GM12878 (cell line): ENCODE data around the gene CBLB. TPM values are rescaled to one million over a fixed set of nuclear protein-coding genes. Genes with fewer than 3 reads are reported as not detected.

Source experiments
- ATAC-seq: fragments of 200-7000 bp; cut with Tn5 transposase; 3 replicates; pipeline ENCODE4 v1.9.1; 2020; ENCODE audit warnings: mild to moderate bottlenecking, moderate library complexity
- BruUV-seq: library from RNA; stranded (reverse); fragments of 400-500 nt; replicated peaks from 2 replicates; lab custom pipeline; 2021; lab: Mats Ljungman, UMichigan
- CTCF ChIA-PET: fragments of 300-600 bp; sonication (Branson Sonifier 250); formaldehyde crosslinking; extraction: SDS; loops from one replicate; lab custom pipeline; 2021; ENCODE audit warnings: inconsistent platforms; lab: Yijun Ruan, JAX
- POLR2A ChIA-PET: fragments of 350-600 bp; formaldehyde crosslinking; extraction: SDS; loops from one replicate; lab custom pipeline; 2021; ENCODE audit warnings: inconsistent platforms; lab: Charles Lee
- RAD21 ChIA-PET: fragments of 300-600 bp; sonication (Branson Sonifier 250); formaldehyde crosslinking; loops from one replicate; lab custom pipeline; 2023; ENCODE audit warnings: antibody characterized with exemption; ENCODE audit not compliant: unreplicated experiment; lab: Charles Lee
- SMC1A ChIA-PET: fragments of 300-600 bp; sonication (Branson Sonifier 250); formaldehyde crosslinking; loops from one replicate; lab custom pipeline; 2023; ENCODE audit not compliant: unreplicated experiment, uncharacterized antibody; lab: Charles Lee
- DNase-seq: peaks from one replicate; pipeline ENCODE4 v3.0.0-alpha.2; 2011; ENCODE audit warnings: low read depth, low spot score
- FAIRE-seq: peaks from 3 replicates; lab custom pipeline; 2011; peaks lifted over from hg19 to GRCh38; lab: Jason Lieb, UNC
- H2AFZ ChIP-seq: 2 replicates; pipeline ENCODE4 v1.6.0; 2011; ENCODE audit warnings: low read depth, low read length, control low read depth; ENCODE audit not compliant: control insufficient read depth
- H3K27ac ChIP-seq: 2 replicates; pipeline ENCODE4 v1.5.1; 2011; ENCODE audit warnings: control low read depth; ENCODE audit not compliant: control insufficient read depth, insufficient read depth
- H3K27me3 ChIP-seq, 2 experiments: replicated peaks in 1 of 2; 2 replicates each; pipeline versions ENCODE4 v1.6.0 to v1.6.1; 2011; ENCODE audit warnings: low read length in 1 of 2; ENCODE audit not compliant: control insufficient read depth in 2 of 2, insufficient read depth in 2 of 2
- H3K36me3 ChIP-seq, 2 experiments: 2 replicates each; pipeline ENCODE4 v1.5.1; 2011; ENCODE audit warnings: low read length in 1 of 2; ENCODE audit not compliant: control insufficient read depth in 2 of 2, insufficient read depth in 2 of 2
- H3K4me1 ChIP-seq: 2 replicates; pipeline ENCODE4 v1.6.1; 2011; ENCODE audit warnings: mild to moderate bottlenecking, low read length, moderate library complexity, mixed read lengths; ENCODE audit not compliant: control insufficient read depth, insufficient read depth
- H3K4me2 ChIP-seq: 2 replicates; pipeline ENCODE4 v1.6.0; 2011; ENCODE audit warnings: control low read depth; ENCODE audit not compliant: control insufficient read depth, insufficient read depth
- H3K4me3 ChIP-seq: fragments of 200-600 bp; sonication (generic); 2 replicates; pipeline ENCODE4 v1.5.1; 2016
- H3K79me2 ChIP-seq: 2 replicates; pipeline ENCODE4 v1.6.0; 2011; ENCODE audit warnings: low read length; ENCODE audit not compliant: control insufficient read depth, insufficient read depth
- H3K9ac ChIP-seq: 2 replicates; pipeline ENCODE4 v1.8.0; 2011; ENCODE audit warnings: low read length, control low read depth, mixed read lengths; ENCODE audit not compliant: control insufficient read depth, insufficient read depth
- H3K9me3 ChIP-seq: replicated peaks from 3 replicates; pipeline ENCODE4 v1.5.1; 2011; ENCODE audit warnings: mild to moderate bottlenecking, low read length; ENCODE audit not compliant: control insufficient read depth, insufficient read depth
- H4K20me1 ChIP-seq: 2 replicates; pipeline ENCODE4 v1.6.0; 2011; ENCODE audit not compliant: control insufficient read depth, insufficient read depth
- NFYB ChIP-seq: IDR thresholded peaks from 2 replicates; pipeline ENCODE4 v1.6.1; 2011; ENCODE audit warnings: low read depth, mild to moderate bottlenecking, low read length, improper control_type of control experiment, moderate library complexity; ENCODE audit not compliant: insufficient read depth
- POU2F2 ChIP-seq: IDR thresholded peaks from 3 replicates; pipeline ENCODE4 v1.6.1; 2011; ENCODE audit warnings: low read depth, mild to moderate bottlenecking, low read length, borderline replicate concordance
- RAD51 ChIP-seq: fragments of 450-650 bp; IDR thresholded peaks from 2 replicates; pipeline ENCODE4 v1.6.1; 2016; ENCODE audit warnings: moderate library complexity, mild to moderate bottlenecking, inconsistent platforms
- RBBP5 ChIP-seq: fragments of 200-600 bp; sonication (generic); conservative IDR thresholded peaks from 2 replicates; pipeline ENCODE4 v1.6.1; 2016
- SMAD1 ChIP-seq: fragments of 450-650 bp; IDR thresholded peaks from 2 replicates; pipeline ENCODE4 v1.6.1; 2018; ENCODE audit warnings: mild to moderate bottlenecking, low read depth; ENCODE audit not compliant: partially characterized antibody
- SPI1 ChIP-seq: IDR thresholded peaks from 2 replicates; pipeline ENCODE4 v1.6.1; 2011; ENCODE audit warnings: low read depth, mild to moderate bottlenecking, low read length, moderate library complexity, borderline replicate concordance; ENCODE audit not compliant: insufficient read depth
- WRNIP1 ChIP-seq: IDR thresholded peaks from 2 replicates; pipeline ENCODE4 v1.6.1; 2011; ENCODE audit warnings: low read depth, low read length, improper control_type of control experiment, borderline replicate concordance
- YBX1 ChIP-seq: fragments of 450-650 bp; IDR thresholded peaks from 2 replicates; pipeline ENCODE4 v1.6.1; 2016; ENCODE audit warnings: antibody characterized with exemption
- ZBED1 ChIP-seq: IDR thresholded peaks from 2 replicates; pipeline ENCODE4 v1.6.1; 2016; ENCODE audit warnings: borderline replicate concordance
- WGBS: methylation state at CpG from one replicate; pipeline ENCODE4 v1.1.6; 2016; ENCODE audit warnings: low lambda C conversion rate; ENCODE audit not compliant: insufficient replicate concordance, insufficient coverage; ENCODE audit errors: missing lambda C conversion rate; 5-methylcytosine and 5-hydroxymethylcytosine counted together
- in situ Hi-C: fragments of 300-500 bp; cut with MboI; formaldehyde crosslinking; loops from 9 replicates; pipeline ENCODE4 v1.14.3; 2018; ENCODE audit warnings: mixed read lengths
- intact Hi-C: fragments of 100-400 bp; cut with micrococcal nuclease; formaldehyde crosslinking; loops from one replicate; pipeline ENCODE4 v1.14.2; 2022; ENCODE audit not compliant: unreplicated experiment
- polyA plus RNA-seq, 11 experiments: library from polyadenylated mRNA; depleted of rRNA in 4 of 11; unstranded in 6 of 11; stranded (reverse) in 5 of 11; fragments of >200 nt; fragmentation: Nextera tagmentation in 4 of 11; fragmentation: Illumina TruSeq in 1 of 11; extraction: Ambion mirVana in 4 of 11; extraction: Trizol in 1 of 11; gene quantifications; 1 replicate in 1 of 11; 2 replicates in 10 of 11; pipeline versions ENCODE4 v1.2.1 to v1.2.3, GENCODE V29; 2011 to 2016; ENCODE audit warnings: inconsistent platforms in 2 of 11, missing spikeins in 2 of 11, low read depth in 1 of 11
- total RNA-seq, 4 experiments: library from RNA; depleted of rRNA in 3 of 4; stranded (reverse); fragments of >200 nt in 3 of 4; fragmentation: Illumina TruSeq in 1 of 4; extraction: Trizol in 1 of 4; gene quantifications; 2 replicates each; pipeline versions ENCODE4 v1.2.1 to v1.2.3, GENCODE V29; 2013 to 2021
- TF ChIP-seq, protein P1 (sequence below): fragments of 150-350 bp; IDR thresholded peaks from 2 replicates; pipeline ENCODE4 v1.6.1; 2016; ENCODE audit warnings: low read depth, low read length
- TF ChIP-seq, protein P2 (sequence below): fragments of 450-650 bp; formaldehyde crosslinking; IDR thresholded peaks from 2 replicates; pipeline ENCODE4 v1.4.0; 2020; ENCODE audit warnings: mild to moderate bottlenecking, moderate library complexity
- TF ChIP-seq, protein P3 (sequence below): fragments of 450-650 bp; IDR thresholded peaks from 2 replicates; pipeline ENCODE4 v1.6.1; 2014; ENCODE audit warnings: mild to moderate bottlenecking

Gene CBLB
- total and polyA plus RNA-seq, 10 of the 15 experiments (the other 5 are each of a cell fraction or from before 2014, with no cell fraction given): 17.2 to 107 (median 41.9) TPM

DNA sequence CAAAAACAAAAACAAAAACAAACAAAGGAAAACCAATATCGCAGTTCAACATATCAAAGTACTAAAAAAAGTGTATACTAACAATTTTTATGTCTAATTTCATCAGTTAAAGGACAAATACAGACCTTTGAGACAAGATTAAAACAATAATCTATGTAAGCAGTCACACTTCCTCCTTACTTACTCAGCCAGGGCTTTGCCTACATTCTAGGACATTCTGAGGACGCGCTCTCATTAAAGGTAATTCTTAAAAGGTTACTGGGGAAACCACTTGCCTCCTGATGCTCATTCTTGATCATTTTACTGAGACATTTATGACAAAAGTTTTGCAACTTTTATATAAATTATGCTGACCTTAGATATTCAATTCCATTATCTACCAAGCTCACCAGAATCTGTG lies 93.4 kb downstream of the CBLB start:
- DNase-seq (no peak), FAIRE-seq (no peak), ATAC-seq (no peak)
- ChIA-PET CTCF (interaction anchor here (0.6 to 1.4 kb wide), 2 partner anchors 15 to 351 kb away, joined by 3 to 4 read pairs; no protein-coding TSS in a partner anchor), POLR2A (interaction anchor here (0.6 kb wide), 4 partner anchors 65 to 425 kb away, joined by 3 to 4 read pairs (median 3); no protein-coding TSS in a partner anchor), SMC1A (interaction anchor here (0.7 to 3.2 kb wide), 9 partner anchors 8 to 62 kb away, joined by 3 to 15 read pairs (median 4); no protein-coding TSS in a partner anchor), RAD21 (interaction anchor here (0.8 to 2.3 kb wide), 3 partner anchors 9 to 45 kb away, joined by 3 to 6 read pairs (median 4); no protein-coding TSS in a partner anchor)
- Histone ChIP-seq H3K27ac (no peak overlapping the region), H3K79me2 (peaks cover 19% of the 10 kb centered on the region), H2AFZ (no peak overlapping the region), H3K9ac (no peak overlapping the region), H4K20me1 (no peaks in the 10 kb centered on the region; the same call in 1 of the 2 replicates), H3K4me1 (peaks cover 9% of the 10 kb centered on the region; the same call in 1 of the 2 replicates), H3K4me2 (no peak overlapping the region), H3K4me3 (no peak overlapping the region), H3K9me3 (no peaks in the 10 kb centered on the region; the same call in 2 of the 3 replicates), H3K36me3 (peaks cover 0 to 4% of the 10 kb centered on the region in 2 experiments; a peak in 3 of 4 replicates), H3K27me3 (no peaks in the 10 kb centered on the region)
- BruUV-seq: no TSS peak
- 67% methylated on average over 3 of the region's 3 CpGs for WGBS
- TF ChIP-seq, protein P1, sequence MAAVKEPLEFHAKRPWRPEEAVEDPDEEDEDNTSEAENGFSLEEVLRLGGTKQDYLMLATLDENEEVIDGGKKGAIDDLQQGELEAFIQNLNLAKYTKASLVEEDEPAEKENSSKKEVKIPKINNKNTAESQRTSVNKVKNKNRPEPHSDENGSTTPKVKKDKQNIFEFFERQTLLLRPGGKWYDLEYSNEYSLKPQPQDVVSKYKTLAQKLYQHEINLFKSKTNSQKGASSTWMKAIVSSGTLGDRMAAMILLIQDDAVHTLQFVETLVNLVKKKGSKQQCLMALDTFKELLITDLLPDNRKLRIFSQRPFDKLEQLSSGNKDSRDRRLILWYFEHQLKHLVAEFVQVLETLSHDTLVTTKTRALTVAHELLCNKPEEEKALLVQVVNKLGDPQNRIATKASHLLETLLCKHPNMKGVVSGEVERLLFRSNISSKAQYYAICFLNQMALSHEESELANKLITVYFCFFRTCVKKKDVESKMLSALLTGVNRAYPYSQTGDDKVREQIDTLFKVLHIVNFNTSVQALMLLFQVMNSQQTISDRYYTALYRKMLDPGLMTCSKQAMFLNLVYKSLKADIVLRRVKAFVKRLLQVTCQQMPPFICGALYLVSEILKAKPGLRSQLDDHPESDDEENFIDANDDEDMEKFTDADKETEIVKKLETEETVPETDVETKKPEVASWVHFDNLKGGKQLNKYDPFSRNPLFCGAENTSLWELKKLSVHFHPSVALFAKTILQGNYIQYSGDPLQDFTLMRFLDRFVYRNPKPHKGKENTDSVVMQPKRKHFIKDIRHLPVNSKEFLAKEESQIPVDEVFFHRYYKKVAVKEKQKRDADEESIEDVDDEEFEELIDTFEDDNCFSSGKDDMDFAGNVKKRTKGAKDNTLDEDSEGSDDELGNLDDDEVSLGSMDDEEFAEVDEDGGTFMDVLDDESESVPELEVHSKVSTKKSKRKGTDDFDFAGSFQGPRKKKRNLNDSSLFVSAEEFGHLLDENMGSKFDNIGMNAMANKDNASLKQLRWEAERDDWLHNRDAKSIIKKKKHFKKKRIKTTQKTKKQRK: no peak
- no peak for TF ChIP-seq POU2F2
- TF ChIP-seq ZBED1: no peak
- TF ChIP-seq, protein P2, sequence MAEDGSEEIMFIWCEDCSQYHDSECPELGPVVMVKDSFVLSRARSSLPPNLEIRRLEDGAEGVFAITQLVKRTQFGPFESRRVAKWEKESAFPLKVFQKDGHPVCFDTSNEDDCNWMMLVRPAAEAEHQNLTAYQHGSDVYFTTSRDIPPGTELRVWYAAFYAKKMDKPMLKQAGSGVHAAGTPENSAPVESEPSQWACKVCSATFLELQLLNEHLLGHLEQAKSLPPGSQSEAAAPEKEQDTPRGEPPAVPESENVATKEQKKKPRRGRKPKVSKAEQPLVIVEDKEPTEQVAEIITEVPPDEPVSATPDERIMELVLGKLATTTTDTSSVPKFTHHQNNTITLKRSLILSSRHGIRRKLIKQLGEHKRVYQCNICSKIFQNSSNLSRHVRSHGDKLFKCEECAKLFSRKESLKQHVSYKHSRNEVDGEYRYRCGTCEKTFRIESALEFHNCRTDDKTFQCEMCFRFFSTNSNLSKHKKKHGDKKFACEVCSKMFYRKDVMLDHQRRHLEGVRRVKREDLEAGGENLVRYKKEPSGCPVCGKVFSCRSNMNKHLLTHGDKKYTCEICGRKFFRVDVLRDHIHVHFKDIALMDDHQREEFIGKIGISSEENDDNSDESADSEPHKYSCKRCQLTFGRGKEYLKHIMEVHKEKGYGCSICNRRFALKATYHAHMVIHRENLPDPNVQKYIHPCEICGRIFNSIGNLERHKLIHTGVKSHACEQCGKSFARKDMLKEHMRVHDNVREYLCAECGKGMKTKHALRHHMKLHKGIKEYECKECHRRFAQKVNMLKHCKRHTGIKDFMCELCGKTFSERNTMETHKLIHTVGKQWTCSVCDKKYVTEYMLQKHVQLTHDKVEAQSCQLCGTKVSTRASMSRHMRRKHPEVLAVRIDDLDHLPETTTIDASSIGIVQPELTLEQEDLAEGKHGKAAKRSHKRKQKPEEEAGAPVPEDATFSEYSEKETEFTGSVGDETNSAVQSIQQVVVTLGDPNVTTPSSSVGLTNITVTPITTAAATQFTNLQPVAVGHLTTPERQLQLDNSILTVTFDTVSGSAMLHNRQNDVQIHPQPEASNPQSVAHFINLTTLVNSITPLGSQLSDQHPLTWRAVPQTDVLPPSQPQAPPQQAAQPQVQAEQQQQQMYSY (CRISPR knock-in tag): no peak
- TF ChIP-seq RBBP5: no peak
- no peak for TF ChIP-seq NFYB
- TF ChIP-seq WRNIP1: no peak
- no peak for TF ChIP-seq YBX1
- TF ChIP-seq, protein P3, sequence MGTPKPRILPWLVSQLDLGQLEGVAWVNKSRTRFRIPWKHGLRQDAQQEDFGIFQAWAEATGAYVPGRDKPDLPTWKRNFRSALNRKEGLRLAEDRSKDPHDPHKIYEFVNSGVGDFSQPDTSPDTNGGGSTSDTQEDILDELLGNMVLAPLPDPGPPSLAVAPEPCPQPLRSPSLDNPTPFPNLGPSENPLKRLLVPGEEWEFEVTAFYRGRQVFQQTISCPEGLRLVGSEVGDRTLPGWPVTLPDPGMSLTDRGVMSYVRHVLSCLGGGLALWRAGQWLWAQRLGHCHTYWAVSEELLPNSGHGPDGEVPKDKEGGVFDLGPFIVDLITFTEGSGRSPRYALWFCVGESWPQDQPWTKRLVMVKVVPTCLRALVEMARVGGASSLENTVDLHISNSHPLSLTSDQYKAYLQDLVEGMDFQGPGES: no peak
- no peak for TF ChIP-seq RAD51
- no peak for TF ChIP-seq SPI1
- no peak for TF ChIP-seq SMAD1
- in situ Hi-C loops: no loop called here
- intact Hi-C loops: no loop called here
